D341Med (cell line): ENCODE measurements around the gene SPATA13.

Source experiments
- DNase-seq: peaks from one replicate; pipeline ENCODE4 v3.0.0; 2012; ENCODE audit warnings: low spot score

The SPATA13 gene

DNA sequence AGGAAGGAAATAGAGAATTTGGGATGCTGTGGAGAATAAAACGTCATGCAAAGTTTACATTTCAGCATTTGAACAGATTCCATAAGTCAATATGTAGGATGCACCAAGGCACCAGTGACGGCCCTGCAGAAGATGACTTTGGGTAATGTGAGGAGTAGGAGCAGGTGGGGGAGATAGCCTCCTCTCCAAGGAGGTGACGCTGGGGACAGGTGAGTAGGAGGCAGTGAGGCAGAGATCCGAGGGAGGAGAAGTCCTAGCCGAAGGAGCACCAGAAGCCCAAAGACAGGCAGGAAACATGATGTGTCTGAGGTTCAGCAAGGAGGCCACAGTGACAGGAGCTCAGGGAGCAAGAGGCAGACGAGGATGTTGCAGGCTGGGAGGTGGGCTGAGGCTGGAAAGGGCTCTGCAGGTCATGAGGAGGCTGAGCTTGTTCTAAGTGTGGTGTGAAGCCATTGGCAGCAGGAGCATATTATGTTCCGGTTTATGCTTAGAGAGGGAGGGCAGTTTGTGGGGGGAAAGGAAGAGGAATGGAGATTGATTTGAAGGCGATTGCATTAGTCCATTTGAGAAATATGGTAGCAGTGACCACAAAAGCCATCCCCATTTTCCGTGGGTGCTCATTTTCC, 93.1 kb downstream of the SPATA13 start:
- DNase-seq: no peak

DNA sequence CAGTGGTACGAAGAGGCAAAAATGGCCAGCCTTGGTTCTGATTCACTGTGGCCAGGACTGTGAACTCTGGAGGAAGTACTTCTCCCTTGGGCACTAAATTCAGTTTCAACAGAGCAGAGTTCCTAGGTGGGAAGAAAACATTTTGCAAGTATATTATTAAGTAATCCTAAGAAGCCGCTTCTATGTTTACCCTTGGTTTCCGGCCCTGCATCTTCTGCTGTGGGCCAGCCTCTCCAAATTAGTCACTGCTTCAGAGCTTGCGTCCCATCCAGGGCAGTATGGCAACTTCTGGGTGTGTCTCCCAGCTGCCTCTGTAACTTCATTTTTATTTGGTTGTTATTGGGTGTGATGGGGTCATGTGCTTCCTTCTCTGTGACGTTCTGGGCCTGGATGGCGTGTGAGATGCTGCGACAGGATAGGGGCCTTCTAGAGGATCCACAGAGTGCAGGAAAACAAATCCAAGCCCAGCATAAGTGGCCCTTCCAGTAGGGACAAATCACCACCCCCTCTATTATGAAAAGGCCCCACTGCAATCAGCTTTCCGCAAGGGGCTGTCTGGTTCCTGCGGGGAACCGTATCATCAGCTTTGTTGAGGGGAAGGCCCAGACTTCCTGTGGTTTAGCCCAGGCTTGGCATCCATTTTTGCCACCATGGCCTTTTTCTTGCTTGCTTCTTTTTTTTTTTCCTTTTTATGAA, 93.8 kb downstream of the SPATA13 start:
- no peak for DNase-seq

DNA sequence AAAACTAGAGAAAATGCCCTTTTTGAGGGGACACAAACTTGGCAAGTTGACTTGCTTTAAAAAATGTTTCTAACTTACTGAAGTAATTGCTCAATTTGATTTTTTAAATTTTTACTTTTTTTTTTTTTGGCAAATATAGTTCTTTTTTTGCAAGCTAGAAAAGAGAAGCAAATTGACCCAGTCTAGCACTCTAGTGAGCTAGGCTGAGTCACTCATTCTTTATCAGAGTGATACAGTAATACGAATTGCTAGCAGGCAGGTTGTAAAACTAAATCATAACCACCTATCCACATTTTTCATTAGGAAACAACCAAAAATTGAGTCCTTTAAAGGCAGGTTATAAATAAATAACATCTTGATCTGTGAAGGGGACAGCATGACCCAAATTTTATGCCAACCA, 97.0 kb downstream of the SPATA13 start:
- no peak for DNase-seq

DNA sequence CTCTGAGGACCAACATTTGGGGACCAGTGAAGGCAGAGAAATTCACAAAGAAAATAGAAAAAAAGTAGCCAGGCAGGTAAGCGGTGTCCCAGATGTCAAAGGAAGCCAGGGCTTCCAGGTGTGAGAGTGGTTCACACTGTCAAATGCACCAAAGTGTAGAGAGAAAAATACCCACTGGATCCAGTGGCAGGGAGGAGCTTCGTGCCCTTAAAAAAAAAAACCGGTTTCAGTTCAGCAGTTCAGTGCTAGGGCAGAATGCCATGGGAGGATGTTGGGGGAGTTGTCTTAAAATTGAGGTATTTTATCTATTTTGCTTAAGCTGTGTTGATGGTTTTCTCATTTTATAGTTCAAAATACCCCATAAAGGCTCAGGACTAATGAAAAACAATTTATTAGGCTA, 101.0 kb downstream of the SPATA13 start:
- no peak for DNase-seq

DNA sequence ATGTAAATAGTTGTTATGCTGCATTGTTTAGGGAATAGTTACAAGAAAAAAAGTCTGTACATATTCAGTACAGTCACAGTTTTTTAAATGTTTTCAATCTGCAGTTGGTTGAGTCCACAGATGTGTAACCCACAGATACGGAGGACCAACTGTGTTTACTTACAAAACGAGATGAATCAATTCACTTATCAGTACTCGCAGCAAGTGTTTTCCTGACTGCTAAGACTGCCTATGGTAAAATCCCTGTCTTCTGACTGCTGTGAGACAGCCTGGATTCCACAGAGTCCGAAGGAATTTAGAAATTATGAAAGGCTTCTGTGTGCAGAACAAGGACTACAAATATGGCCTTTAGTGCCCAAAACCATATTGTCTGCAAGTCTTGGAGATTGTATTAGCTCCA, 103.1 kb downstream of the SPATA13 start:
- no peak for DNase-seq

DNA sequence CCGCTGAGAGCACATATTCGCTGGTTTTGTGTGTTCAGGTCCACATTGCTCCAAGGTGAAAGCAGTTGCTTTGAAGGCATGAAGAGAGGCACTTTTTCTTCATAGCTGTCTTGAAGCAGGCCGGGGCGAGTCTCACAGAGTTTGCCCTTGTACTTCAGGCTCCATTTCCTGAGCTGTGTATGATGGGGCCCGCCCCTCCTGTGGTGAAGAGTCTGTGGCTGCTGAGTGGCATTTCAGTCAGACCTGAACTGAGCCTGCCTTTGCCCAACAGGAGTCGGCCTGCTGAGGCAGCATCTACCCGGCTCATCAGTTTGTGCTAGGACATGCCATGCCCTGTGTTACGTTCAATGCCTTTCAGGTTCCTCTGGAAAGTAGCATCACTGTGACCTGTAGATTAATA, 104.5 kb downstream of the SPATA13 start:
- DNase-seq: no peak

DNA sequence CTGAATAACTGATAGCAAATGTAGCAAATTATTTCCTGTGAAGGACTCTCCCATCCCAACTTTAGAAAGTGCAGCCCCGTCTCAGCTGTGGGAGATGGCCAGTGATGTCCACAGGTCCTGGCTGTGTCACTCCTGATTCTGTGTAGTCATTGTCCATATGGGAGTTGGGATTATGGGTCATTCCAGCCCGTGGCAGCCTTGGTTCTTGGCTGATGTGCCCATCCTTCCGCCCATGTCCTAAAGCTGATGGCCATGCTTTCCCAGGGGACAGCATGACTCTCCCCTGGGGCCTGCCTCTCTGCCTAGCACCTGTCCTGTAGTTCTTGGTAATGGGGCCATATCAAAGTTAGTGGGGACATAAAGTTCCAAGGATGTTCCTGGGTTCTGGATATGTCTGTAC, 104.9 kb downstream of the SPATA13 start:
- DNase-seq: no peak

DNA sequence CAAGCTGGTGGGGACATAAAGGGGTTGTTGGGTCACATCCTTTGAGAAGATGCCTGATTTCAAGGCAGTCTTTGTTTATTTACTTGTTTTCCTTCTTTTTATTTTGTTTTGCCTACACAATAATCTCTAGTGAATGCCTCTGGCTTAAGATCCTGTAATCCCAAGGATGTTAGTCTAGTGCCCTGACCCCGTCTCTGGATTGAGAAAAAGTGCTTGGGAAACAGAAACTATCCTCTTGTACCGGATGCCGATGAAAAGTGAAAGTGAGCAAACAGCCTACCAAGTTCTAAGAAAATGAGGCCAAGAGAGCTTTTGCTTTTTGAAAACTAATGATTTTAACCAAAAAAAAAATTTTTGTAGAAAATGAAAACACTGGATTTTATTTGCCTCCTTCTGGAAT, 106.8 kb downstream of the SPATA13 start:
- no peak for DNase-seq

DNA sequence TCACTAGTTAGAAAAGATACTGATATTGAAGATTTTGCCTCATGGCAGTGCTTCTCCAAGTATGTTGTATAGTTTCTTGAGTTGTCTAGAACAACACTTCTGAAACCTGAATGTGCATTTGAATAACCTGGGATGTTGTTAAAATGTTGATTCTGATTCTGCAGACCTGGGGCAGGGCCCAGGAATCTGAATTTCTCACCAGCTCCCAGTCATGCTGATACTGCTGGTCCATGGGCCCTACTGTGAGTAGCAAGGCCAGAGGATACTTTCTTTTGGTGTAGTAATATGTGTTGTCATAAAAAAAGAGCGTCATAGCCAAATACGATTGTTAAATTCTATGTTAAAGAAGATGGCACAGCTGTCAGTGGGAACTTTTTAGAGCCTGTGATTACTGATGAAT, 107.3 kb downstream of the SPATA13 start:
- DNase-seq: no peak

DNA sequence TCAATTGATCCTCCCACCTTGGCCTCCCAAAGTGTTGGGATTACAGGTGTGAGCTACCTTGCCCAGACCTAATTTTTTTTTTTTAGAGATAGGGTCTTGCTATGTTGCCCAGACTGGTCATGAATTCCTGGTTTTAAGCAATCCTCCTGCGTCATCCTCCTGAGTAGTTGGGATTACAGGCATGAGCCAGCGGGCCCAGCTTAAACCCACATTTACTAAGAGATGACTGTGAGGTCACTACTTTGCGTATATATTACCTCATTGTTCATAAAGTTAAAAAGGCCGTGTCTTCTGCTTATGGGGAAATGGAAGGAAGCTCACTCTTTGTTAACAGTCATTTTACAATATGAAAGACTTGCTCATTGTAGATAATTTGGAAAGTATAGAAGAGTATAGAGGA, 109.3 kb downstream of the SPATA13 start:
- no peak for DNase-seq

DNA sequence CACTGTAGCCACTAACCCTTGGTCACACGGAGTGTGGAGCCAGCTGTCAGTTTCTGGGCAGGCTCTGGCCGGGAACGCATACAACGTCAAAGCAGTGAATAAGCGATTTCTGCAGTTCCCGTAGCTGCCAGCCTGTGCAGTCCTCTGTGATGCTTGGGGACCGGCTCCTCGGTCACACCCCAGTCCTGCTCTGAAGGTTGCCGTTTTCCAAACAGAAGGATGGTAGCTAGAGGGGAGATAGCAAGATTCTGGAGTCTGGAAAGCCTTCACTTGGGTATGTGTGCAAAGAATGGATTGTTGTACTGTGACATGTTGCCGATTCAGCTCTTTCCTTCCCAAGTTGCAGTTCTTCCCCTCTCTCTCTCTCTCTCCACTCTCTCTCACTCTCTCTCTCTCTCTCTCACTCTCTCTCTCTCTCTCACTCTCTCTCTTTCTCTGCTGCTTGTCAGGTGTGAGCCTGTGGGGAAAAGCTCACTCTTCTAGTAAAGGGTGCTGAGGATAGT, 110.2 kb downstream of the SPATA13 start:
- no peak for DNase-seq

DNA sequence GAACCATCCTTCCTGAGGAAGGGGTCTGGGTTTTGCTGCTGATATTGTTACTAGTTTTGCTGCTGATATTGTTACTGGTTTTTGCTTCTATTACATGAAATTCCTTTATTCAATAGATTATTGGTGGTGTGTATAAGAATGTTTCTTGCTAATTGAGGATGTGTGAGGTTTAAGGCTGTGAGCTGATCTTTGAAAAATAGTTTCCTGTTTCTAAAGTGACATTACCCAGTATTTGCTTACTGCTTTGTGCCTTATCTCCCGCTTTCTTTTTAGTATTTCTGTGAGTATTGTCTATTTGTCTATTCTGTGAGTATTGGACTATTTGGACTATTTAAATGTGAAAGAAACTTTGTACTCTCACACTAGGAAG, 110.7 kb downstream of the SPATA13 start:
- no peak for DNase-seq

DNA sequence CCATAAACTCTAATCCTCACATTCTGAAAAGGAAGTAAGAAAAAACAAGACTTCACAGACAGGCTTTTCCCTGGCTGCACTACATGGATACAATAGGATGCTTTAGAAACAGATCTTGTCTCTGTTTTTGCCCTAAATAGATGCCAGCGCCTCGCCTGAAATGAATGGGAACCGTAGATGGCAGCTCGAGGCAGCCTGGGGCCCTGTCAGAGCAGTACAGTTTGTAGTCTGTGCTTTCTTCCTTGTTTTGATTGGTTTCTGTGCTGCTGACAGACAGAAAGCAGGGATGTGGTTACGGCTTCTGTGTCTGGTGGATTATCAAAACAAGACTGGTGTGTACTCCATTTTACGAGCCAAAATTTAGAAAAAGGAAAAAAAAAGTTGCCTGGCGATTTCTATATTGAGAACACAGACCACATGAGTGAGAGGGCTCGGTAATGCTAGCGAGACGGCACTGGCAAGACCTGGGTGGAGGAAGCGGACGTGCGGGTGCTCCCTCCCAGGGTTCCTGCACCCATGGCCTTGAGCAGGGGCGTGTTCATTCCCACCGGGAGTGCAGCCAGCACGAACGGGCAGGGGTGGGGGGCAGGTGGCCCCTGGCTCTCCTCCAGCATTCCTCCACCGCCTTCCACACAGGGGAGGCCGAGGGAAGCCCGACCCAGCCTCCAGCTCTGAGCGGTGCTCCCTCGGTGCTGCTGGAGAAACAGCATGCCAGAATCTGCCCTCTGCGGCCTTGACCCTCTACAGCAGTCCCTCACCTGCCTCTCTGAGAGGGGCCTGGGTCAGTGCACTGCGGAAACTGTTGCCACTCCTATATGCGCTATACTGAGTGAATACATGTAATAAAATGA, 111.3 kb downstream of the SPATA13 start:
- no peak for DNase-seq

DNA sequence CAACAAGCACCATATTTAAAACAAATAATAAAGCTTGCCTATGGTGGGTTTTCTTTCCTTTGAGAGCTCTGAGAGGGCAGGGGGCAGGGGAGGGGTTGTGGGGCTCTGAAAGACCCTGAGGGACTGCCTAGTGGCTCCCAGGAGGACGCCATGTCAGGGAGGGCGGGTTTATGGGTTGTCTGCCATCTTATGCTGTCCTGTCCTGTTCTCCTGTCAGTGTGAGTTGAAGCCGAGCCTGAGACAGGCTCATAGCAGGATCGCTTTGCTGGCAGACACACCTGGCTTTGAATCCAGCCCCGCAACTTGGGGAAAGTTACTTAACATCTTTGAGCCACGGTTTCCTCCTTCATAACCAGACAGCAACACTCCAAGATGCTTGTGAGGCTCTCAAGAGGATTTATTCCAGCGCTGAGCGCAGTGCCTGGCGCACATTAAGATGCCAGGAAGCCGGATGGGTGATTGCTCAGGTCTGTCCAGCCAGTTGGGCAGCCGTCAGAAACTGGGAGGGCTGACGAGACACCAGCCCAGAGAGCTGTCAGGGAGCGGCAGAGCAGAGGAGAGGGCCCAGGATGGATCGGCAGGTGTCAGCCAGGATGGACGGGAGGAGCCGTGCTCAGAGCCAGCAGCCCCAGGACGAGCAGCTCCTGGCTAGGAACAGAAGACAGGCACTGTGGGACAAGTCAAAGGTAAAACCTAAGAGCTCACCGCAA, 112.1 kb downstream of the SPATA13 start:
- DNase-seq: no peak

DNA sequence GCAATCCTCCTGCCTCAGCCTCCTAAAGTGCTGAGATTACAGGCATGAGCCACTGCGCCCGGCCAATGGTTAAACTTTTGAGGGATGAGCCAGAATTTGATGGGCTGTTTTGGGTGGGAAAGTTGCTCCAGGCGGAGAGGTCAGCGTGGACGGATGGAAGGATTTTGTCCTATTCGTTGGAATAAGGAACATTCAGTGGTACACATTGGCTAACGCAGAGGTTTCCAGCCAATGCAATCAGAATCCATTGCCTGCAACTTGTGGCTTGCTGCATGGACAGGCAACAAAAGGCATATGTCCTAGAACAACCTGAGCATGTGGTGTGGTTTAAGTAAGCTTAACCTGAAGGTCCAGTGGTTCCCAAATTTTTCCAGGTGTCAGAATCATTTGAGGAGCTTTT, 113.4 kb downstream of the SPATA13 start:
- DNase-seq: no peak

DNA sequence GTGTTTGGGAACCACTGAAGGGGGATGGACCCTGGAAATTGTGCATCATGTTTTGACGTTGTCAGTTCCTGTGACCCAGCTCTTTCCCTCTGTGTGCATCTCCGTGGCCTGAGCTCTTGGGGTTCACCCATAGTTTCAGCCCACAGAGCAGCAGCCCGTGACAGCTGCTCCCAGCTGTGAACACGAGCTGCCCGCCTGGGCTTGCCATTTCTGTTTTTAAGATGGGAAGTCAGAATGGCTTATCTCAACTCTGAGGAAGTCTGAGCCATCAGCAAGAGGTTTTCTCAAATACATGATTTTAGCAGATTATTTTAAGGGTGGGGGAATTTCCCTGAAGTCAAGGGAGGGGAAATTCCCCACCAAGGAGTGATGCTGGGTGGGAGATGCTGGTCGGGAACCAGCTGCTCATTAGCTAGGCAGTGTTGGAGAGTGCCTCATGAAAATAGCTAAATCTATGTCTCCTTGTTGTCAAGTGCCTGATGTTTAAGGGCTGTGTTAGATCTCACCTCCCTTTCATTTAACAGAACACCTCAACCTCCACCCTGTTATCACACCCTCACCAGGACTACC, 114.0 kb downstream of the SPATA13 start:
- no peak for DNase-seq

DNA sequence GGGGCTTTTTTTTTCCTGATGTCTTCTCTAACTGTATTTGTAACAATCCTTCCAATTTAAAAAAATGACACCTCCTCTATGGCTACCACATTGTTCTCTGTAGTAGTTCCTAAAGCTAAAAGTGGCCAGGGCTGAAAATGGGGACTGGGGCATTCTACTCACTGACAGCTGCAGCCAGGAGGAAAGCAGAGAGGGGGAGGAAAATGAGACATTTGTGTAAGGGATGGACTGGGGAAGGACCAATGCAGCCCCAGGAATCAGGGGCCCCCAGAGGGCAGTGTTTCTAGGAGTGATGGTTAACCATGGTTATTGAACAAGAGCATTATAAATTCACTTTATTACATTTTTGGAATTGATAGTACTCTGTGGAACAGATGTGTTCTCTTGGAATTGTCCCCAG, 114.5 kb downstream of the SPATA13 start:
- no peak for DNase-seq

DNA sequence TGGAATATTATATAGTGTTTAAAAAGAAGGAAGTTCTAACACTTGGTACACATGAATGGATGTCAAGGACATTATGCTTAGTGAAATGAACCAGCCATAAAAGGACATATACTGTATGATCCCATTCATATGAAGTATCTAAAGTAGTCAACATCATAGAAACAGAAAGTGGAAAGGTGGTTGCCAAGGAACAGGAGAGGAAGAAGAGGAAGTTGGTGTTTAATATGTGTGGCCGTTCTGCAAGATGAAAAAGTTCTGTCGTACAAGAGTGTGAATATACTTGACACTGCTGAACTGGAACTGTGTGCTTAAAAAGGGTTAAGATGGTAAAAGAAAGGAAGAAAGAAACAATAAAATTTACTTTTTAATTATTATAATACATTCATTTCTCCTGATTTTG, 115.8 kb downstream of the SPATA13 start:
- DNase-seq: no peak

DNA sequence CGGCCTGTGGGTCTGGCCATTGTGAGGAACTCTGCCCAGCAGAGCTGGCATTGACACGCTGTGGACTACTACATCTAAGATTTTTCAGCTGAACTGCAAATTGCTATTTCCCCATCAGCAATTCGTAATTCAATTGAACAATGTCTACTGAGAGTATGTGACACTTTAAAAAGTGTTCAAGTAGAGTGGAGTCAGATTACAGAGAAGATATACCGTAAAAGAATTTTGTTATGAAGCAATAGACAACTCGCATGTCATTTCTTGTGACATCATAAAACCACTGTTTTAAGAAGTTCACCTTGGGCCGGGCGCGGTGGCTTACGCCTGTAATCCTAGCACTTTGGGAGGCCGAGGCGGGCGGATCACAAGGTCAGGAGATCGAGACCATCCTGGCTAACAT, 116.3 kb downstream of the SPATA13 start:
- DNase-seq: no peak

DNA sequence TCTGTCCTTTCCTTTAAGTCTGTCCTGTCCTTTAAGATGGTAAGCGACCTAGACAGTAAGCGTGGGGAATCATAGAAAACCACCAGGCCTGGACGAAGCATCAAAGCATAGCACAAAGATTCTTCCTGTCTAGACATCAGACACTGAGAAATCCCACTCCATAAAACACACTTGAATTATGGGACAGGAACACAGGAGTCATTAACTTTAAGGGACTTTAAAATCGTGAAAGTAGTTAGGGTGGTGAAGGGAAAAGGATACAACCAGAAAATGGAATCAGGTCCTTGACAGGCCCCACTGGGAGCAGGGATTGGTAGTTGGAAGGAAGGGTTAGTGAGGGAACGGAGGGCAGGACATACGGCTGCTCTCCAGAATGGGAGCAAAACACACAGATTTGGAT, 117.2 kb downstream of the SPATA13 start:
- no peak for DNase-seq

DNA sequence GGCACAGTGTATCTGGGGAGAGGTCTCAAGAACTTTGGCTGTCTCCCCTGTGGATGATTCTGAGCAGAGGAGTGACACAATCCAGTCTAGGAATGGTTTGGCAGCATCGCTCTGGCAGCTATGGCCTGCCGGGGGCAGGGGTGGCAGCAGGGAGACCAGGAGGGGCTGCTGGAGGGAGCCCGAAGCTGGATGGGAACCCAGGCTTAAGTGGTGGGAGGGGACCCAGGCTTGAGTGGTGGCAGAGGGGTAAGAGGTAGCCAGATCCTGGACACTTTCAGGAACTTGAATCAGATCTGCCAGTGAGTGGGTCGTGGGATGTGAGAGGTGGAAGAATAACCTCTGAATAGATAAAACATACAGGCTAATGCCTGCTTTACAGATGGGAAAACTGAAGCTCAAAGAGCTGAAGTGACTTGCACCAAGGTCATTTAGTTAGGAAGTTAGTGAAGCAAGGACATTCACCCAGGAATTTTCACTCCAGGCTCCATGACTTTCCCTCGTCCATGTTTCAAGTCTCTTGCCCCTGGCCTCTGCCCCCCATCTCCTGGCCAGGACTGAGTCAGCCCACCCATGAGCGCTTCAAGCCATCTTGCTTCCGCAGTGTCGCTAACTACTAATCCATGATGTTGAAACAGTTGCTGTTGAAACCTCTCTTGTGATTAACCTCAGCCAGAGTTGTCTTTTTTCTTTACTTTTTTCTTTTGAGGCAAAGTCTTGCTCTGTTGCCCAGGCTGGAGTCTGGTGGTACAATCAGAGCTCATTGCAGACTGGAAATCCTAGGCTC, 119.0 kb downstream of the SPATA13 start:
- no peak for DNase-seq
